Left lobe of liver (tissue), 2 donors: ENCODE data around the gene CDH2. TPM values are rescaled to one million over a fixed set of nuclear protein-coding genes. Genes with fewer than 3 reads are reported as not detected.

Experiments
- ATAC-seq: fragments of 200-7000 bp; cut with Tn5 transposase; one replicate; pipeline ENCODE4 v1.9.1; 2020; ENCODE audit warnings: mild to moderate bottlenecking, moderate library complexity
- DNase-seq: peaks from one replicate; pipeline ENCODE4 v3.0.0-alpha.2; 2020; ENCODE audit warnings: low spot score
- total RNA-seq: library from RNA; stranded (reverse); gene quantifications from one replicate; pipeline ENCODE4 v1.2.1, GENCODE V29; 2021
- donor health status: DM: no; HTN: no; CAD: no; lungs with moderate emphysema.
- donor health status: DM: no; HTN: yes; CAD: no.

CDH2 gene
- total RNA-seq, 1 donor from 2014 or later = 34.2 TPM

DNA sequence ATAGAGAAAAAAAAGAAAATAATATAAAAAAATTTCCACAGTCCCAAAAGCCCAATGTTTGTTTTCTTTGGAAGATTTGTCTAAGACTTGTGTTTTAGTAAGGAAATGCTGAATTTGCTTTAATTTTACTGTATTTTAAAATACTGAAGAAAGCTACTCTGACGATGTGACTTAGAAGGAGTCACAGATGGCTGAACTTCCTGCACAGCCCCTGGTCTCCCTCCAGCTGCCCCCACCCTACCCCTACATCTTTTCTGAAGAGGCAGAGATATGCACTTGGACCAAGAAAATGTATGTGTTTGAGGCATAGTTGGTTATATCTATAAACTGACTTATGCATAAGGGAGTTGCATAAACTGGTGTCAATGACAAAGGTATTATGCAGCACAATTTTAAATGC, 172.3 kb downstream of the CDH2 start:
- ATAC-seq = no peak

GRCh38 chr18:28003451-28003850, 173.5 kb downstream of the CDH2 start:
- ATAC-seq (no peak), DNase-seq (no peak)

More for the DNA sequence above, 172.3 kb downstream of the CDH2 start:
- no peak for DNase-seq

- no peak for DNase-seq
Observed at GRCh38 chr18:28002841-28003240, 174.1 kb downstream of the CDH2 start.

DNA sequence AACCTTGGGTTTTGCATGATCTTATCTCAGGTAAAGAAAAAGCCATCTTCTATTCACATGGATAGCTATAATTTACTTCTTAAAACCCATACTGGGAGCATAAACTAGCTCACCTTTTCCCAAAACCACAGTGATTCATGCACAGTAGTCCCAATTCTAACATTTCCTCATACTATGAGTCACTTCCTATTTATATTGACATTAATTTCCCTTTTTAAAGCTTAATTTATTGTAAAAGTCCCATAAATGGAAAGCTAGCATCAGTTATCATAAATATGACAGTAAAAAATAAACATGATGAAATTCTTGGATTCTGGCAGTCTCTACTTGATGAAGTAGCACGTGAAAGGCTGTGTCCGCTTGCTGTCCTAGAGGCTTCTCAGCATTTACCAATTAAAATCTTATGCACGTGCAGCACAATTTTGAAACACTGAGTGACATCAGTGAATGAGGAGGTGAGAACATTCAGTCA, 180.1 kb downstream of the CDH2 start:
- DNase-seq (no peak), ATAC-seq (no peak)

More at GRCh38 chr18:28002841-28003240, 174.1 kb downstream of the CDH2 start:
- ATAC-seq = no peak

GRCh38 chr18:27995770-27996502, 181.0 kb downstream of the CDH2 start:
- ATAC-seq (no peak), DNase-seq (no peak)

GRCh38 chr18:27994571-27994970, 182.4 kb downstream of the CDH2 start:
- ATAC-seq (no peak), DNase-seq (no peak)

- DNase-seq = no peak
- ATAC-seq = no peak
Observed at GRCh38 chr18:27991391-27991790, 185.5 kb downstream of the CDH2 start.

- DNase-seq = no peak
Observed at GRCh38 chr18:27985832-27986231, 191.1 kb downstream of the CDH2 start.

GRCh38 chr18:27983780-27984179, 193.2 kb downstream of the CDH2 start:
- no peak for DNase-seq
- no peak for ATAC-seq

More at GRCh38 chr18:27985832-27986231, 191.1 kb downstream of the CDH2 start:
- no peak for ATAC-seq

DNA sequence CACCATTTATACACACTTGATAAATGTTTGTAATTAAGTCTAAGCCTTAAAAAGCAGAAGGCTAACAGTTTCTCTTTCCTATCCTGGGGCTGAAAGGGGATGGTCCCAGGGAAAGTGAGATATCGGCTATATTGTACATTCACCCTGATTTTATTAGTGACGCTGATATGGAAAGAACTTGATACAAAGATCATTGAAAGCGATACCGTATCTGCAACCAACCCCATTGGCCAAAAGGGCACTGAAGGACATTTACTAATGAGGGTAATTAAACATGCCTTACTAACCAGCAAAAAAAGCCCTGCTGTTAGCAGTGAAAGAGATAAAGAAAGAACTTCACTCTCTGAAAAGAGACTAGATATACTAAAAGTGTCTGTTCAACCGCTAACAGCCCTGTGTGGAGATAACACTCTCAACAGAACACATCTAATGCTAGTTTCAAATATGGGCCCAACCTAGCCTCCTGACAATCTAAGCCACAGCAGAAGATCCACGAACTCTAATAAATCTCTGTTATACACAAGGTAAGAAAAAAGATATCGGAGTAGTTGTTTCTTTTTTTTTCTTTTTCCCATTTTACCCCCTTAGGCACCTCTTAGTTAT, 200.0 kb downstream of the CDH2 start:
- DNase-seq (no peak), ATAC-seq (no peak)

DNA sequence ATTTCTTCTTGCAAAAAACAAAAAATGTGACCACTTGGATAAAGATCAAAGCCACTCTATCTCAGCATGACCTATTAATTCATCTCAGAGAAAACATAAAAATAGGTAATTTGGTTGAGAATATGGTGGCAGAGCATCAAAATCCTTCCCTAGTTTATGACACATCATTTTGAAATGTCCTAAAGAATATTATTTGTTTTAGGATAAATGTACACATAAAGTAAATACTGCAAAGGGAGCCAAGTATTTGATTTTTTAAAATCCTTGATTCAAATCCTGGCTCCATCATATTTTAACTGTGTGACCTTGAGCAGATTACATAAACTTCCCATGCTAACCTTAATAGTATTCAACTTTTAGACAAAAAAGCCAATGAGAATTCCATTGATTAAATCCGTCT, 206.6 kb downstream of the CDH2 start:
- no peak for DNase-seq
- ATAC-seq = no peak

DNA sequence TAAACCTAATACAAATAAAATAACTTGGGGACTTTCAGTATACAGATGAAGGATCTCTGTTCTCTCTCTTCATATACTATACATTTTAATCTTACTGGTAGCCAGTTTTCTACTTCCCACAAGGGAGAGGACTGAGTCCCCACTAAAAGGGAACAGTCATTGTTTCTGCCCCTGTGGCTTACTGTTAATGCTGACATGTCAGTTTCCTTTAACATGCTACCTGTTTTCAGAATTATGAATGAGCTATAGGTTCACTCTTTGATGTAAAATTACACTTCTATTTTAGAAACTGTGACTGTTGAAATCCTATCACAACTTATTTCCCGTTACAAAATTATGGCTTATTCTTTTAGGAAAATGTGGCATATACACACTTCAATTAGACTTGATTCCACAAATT, 207.7 kb downstream of the CDH2 start:
- no peak for DNase-seq
- ATAC-seq = no peak

GRCh38 chr18:27967913-27968824, 208.8 kb downstream of the CDH2 start:
- no peak for DNase-seq
- no peak for ATAC-seq

GRCh38 chr18:27966881-27967280, 210.0 kb downstream of the CDH2 start:
- no peak for DNase-seq
- no peak for ATAC-seq

GRCh38 chr18:27964811-27965210, 212.1 kb downstream of the CDH2 start:
- ATAC-seq (no peak), DNase-seq (no peak)

DNA sequence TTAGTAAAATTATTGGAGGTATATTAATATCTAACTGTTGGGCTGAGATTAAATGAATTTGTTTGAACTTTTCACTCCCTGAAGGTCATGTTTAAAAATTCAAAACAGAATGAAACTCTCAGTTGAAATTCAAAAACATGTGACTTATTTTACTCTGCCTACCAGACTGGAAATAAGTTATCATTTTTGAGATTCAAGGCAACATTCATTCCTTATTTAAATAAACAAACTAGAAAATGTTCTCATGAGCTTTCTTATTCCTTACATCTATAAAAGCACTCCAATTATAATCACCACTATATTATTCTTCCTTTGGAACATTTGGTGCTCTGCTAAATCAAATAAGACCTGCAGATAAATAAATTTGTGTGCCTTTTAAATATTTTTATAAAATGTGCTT, 217.8 kb downstream of the CDH2 start:
- ATAC-seq = no peak
- DNase-seq = no peak

GRCh38 chr18:27956001-27956640, 220.8 kb downstream of the CDH2 start:
- ATAC-seq = no peak
- no peak for DNase-seq

DNA sequence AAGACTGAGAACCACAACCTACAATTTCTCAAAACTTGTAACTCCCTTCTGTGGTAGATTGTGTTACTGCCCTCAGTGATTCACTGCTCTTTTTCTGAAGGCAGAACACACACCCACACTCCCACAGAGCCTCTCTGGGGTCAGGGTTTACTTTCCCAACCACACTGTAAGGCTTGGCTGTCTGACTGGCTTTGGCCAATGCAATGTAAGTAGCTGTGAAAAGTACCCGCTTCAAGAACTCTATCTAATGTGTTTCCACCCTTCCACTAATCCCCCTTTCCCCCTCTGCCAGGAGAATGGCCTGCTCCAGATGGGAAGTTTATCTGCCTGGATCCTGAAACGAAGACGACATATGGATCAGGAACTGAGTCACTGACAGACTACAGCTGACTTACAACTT, 222.7 kb downstream of the CDH2 start:
- no peak for DNase-seq
- ATAC-seq = no peak

- ATAC-seq (no peak), DNase-seq (no peak)
Observed at GRCh38 chr18:27952741-27953140, 224.2 kb downstream of the CDH2 start.

- DNase-seq = no peak
- no peak for ATAC-seq
Observed at GRCh38 chr18:27950648-27951228, 226.2 kb downstream of the CDH2 start.

DNA sequence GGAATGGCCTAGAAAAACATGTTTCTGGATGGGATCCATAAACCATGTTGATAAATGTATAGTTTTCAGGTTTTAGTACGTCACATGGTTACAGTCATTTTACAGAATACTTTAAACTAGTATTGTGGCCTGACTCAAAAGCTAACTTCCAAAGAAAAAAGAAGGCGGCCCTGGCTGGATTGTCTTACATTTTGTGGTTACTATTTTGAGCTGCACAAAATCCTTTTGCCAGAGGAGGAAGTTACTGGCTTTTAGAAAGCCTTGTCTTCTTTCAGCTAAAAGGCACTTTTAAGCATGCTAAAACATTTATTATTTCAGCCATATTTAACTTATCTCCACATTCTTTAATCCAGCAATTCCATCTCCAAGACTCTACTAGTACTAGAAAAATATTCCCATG, 227.9 kb downstream of the CDH2 start:
- ATAC-seq (no peak), DNase-seq (no peak)
